ENCODE results near the gene ENTPD6.

DNA sequence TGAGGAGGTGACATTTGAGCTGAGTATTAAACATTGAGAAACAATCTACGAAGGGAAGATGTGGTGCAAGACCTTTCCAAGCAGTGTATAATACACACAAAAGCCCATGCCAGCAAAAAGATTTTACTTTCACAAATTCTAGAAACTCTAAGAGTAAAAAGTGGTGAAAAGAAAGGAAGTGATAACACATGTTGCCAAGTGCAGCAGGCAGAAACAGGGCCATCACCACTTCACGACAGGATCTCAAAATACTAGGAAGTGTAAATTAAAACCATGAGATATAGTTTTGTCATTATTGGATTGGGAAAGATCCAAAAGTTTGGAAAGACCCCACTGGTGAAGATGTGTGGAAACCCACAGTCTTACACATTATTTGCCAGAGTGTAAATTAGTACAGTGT is 1.7 kb upstream of the ENTPD6 start:
- no peak for TF ChIP-seq ZNF473 (tag by site-specific recombination; IDR thresholded peaks at IDR 0.05)
- TF ChIP-seq, protein P1, sequence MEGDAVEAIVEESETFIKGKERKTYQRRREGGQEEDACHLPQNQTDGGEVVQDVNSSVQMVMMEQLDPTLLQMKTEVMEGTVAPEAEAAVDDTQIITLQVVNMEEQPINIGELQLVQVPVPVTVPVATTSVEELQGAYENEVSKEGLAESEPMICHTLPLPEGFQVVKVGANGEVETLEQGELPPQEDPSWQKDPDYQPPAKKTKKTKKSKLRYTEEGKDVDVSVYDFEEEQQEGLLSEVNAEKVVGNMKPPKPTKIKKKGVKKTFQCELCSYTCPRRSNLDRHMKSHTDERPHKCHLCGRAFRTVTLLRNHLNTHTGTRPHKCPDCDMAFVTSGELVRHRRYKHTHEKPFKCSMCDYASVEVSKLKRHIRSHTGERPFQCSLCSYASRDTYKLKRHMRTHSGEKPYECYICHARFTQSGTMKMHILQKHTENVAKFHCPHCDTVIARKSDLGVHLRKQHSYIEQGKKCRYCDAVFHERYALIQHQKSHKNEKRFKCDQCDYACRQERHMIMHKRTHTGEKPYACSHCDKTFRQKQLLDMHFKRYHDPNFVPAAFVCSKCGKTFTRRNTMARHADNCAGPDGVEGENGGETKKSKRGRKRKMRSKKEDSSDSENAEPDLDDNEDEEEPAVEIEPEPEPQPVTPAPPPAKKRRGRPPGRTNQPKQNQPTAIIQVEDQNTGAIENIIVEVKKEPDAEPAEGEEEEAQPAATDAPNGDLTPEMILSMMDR (tag by site-specific recombination; IDR thresholded peaks at IDR 0.05), result no peak
- TF ChIP-seq ZNF350 (tag by site-specific recombination; IDR thresholded peaks at IDR 0.05), result no peak
- TF ChIP-seq ZBTB11 (tag by site-specific recombination; conservative IDR thresholded peaks at IDR 0.05; ENCODE audit: low read depth), result no peak
- TF ChIP-seq, protein P2, sequence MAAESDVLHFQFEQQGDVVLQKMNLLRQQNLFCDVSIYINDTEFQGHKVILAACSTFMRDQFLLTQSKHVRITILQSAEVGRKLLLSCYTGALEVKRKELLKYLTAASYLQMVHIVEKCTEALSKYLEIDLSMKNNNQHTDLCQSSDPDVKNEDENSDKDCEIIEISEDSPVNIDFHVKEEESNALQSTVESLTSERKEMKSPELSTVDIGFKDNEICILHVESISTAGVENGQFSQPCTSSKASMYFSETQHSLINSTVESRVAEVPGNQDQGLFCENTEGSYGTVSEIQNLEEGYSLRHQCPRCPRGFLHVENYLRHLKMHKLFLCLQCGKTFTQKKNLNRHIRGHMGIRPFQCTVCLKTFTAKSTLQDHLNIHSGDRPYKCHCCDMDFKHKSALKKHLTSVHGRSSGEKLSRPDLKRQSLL (tag by site-specific recombination; IDR thresholded peaks at IDR 0.05), result no peak
- TF ChIP-seq ZNF10 (tag by site-specific recombination; IDR thresholded peaks at IDR 0.05), result no peak
- TF ChIP-seq, protein P3, sequence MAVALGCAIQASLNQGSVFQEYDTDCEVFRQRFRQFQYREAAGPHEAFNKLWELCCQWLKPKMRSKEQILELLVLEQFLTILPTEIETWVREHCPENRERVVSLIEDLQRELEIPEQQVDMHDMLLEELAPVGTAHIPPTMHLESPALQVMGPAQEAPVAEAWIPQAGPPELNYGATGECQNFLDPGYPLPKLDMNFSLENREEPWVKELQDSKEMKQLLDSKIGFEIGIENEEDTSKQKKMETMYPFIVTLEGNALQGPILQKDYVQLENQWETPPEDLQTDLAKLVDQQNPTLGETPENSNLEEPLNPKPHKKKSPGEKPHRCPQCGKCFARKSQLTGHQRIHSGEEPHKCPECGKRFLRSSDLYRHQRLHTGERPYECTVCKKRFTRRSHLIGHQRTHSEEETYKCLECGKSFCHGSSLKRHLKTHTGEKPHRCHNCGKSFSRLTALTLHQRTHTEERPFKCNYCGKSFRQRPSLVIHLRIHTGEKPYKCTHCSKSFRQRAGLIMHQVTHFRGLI (tag by site-specific recombination; IDR thresholded peaks at IDR 0.05), result no peak
- no peak for TF ChIP-seq ELK4 (IDR thresholded peaks at IDR 0.05; ENCODE audit: borderline replicate concordance, low read depth, low read length)
- TF ChIP-seq ZNF561 (tag by site-specific recombination; IDR thresholded peaks at IDR 0.05; ENCODE audit: borderline replicate concordance), result no peak
- no peak for TF ChIP-seq ZNF549 (tag by site-specific recombination; IDR thresholded peaks at IDR 0.05)

All from HEK293 (cell line).